Measurements from ENCODE around the gene PHLDA1. TPM values are rescaled to one million over a fixed set of nuclear protein-coding genes. Genes with fewer than 3 reads are reported as not detected.

PHLDA1 gene
- total and polyA plus RNA-seq, 10 donors, result 2.2 to 44.4 (median 20.6) TPM

- no peaks in the 10 kb centered on the region for H3K9me3 ChIP-seq
- 68 to 89% (median 80%) methylated on average over 2 of the region's 2 CpGs for WGBS, 5 donors
- H3K27ac ChIP-seq, result no peak overlapping the region
- H3K4me3 ChIP-seq, result no peak overlapping the region
- intact Hi-C loops (cut with DNase I; ENCODE audit: low total_unique reads), result no loop called here
- no peak for DNase-seq
- TF ChIP-seq POLR2AphosphoS5 (IDR thresholded peaks at IDR 0.05), result no peak
- TF ChIP-seq CTCF (IDR thresholded peaks at IDR 0.05 in 8 of 11, conservative IDR thresholded peaks at IDR 0.05 in 3 of 11), result no peak
- no peak for TF ChIP-seq POLR2A (IDR thresholded peaks at IDR 0.05)
- H3K4me1 ChIP-seq, result no peaks in the 10 kb centered on the region
- no peaks in the 10 kb centered on the region for H3K36me3 ChIP-seq
- H3K27me3 ChIP-seq (replicated peaks in 1 of 7), result no peaks in the 10 kb centered on the region
Measured at GRCh38 chr12:76003355-76003638, 28.3 kb downstream of the PHLDA1 start.

- Histone ChIP-seq H3K27ac (no peak overlapping the region), H3K4me3 (no peak overlapping the region), H3K4me1 (peaks cover 0 to 4% (median 0%) of the 10 kb centered on the region in 6 donors), H3K36me3 (no peaks in the 10 kb centered on the region), H3K9me3 (no peaks in the 10 kb centered on the region), H3K27me3 (replicated peaks in 1 of 7) (no peaks in the 10 kb centered on the region)
- TF ChIP-seq POLR2AphosphoS5 (IDR thresholded peaks at IDR 0.05), result no peak
- TF ChIP-seq CTCF (IDR thresholded peaks at IDR 0.05 in 8 of 11, conservative IDR thresholded peaks at IDR 0.05 in 3 of 11), result no peak
- TF ChIP-seq POLR2A (IDR thresholded peaks at IDR 0.05), result no peak
- intact Hi-C loops (cut with DNase I; ENCODE audit: low total_unique reads), result no loop called here
- WGBS, 5 donors, result 87 to 92% (median 88%) methylated on average over 1 of the region's 1 CpG
- no peak for DNase-seq
Measured at GRCh38 chr12:76002598-76003354, 28.8 kb downstream of the PHLDA1 start.

GRCh38 chr12:75998292-75999063 lies 33.1 kb downstream of the PHLDA1 start:
- TF ChIP-seq POLR2AphosphoS5 (IDR thresholded peaks at IDR 0.05) (no peak), POLR2A (IDR thresholded peaks at IDR 0.05) (no peak)
- intact Hi-C loops (cut with DNase I; ENCODE audit: low total_unique reads), result no loop called here
- Histone ChIP-seq H3K27me3 (replicated peaks in 1 of 7) (no peaks in the 10 kb centered on the region), H3K4me3 (no peak overlapping the region), H3K9me3 (no peaks in the 10 kb centered on the region), H3K36me3 (no peaks in the 10 kb centered on the region), H3K4me1 (peaks cover 0 to 6% (median 0%) of the 10 kb centered on the region in 6 donors), H3K27ac (no peak overlapping the region)
- WGBS, 5 donors, result 84 to 90% (median 85%) methylated on average over 4 of the region's 4 CpGs
- DNase-seq, result no peak

GRCh38 chr12:75997658-75998057 lies 33.9 kb downstream of the PHLDA1 start:
- Histone ChIP-seq H3K9me3 (no peaks in the 10 kb centered on the region), H3K36me3 (no peaks in the 10 kb centered on the region), H3K4me1 (peaks cover 0 to 6% (median 0%) of the 10 kb centered on the region in 6 donors), H3K27me3 (replicated peaks in 1 of 7) (no peaks in the 10 kb centered on the region), H3K4me3 (no peak overlapping the region), H3K27ac (peak overlapping the region in 2 of 8 donors; percentile 7 to 16)
- TF ChIP-seq CTCF (IDR thresholded peaks at IDR 0.05 in 8 of 11, conservative IDR thresholded peaks at IDR 0.05 in 3 of 11), result no peak
- no peak for TF ChIP-seq POLR2AphosphoS5 (IDR thresholded peaks at IDR 0.05)
- TF ChIP-seq POLR2A (IDR thresholded peaks at IDR 0.05), result no peak
- 72 to 86% (median 75%) methylated on average over 3 of the region's 3 CpGs for WGBS, 5 donors
- intact Hi-C loops (cut with DNase I; ENCODE audit: low total_unique reads), result no loop called here
- no peak for DNase-seq
